ENCODE data around the gene ARMC7. TPM values are rescaled to one million over a fixed set of nuclear protein-coding genes. Genes with fewer than 3 reads are reported as not detected.
"Not testable (repeated sequence)": the region's sequence is repeated elsewhere in the genome, so short reads cannot be mapped to it uniquely, and the experiment has no call there.

Gene ARMC7
- total RNA-seq, 4 donors from 2014 or later, result 0.29 to 9.2 (median 2.0) TPM

DNA sequence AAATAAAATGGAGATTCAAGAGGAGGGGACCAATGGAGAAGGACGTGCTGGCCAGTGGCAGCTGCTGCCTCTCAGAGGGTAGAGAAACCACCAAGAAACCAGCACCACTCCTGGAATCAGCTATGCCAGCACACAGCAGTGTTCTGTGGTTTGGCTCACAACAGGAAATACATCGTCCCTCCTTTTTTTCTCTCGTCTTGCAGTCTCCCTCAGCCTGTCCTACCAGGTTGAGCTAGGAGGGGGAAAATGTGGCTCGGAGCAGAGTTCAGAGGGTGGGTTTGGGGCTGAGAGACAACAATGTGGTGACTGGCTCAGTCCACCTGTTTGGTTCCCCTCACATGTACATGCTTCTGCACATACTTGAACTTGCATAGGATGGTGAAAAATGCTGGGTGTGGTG is 41.9 kb upstream of the ARMC7 start:
- H3K4me1 ChIP-seq, result no peaks in the 10 kb centered on the region
- no peak for TF ChIP-seq POLR2A (IDR thresholded peaks at IDR 0.05)
- TF ChIP-seq, protein P1, sequence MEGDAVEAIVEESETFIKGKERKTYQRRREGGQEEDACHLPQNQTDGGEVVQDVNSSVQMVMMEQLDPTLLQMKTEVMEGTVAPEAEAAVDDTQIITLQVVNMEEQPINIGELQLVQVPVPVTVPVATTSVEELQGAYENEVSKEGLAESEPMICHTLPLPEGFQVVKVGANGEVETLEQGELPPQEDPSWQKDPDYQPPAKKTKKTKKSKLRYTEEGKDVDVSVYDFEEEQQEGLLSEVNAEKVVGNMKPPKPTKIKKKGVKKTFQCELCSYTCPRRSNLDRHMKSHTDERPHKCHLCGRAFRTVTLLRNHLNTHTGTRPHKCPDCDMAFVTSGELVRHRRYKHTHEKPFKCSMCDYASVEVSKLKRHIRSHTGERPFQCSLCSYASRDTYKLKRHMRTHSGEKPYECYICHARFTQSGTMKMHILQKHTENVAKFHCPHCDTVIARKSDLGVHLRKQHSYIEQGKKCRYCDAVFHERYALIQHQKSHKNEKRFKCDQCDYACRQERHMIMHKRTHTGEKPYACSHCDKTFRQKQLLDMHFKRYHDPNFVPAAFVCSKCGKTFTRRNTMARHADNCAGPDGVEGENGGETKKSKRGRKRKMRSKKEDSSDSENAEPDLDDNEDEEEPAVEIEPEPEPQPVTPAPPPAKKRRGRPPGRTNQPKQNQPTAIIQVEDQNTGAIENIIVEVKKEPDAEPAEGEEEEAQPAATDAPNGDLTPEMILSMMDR (IDR thresholded peaks at IDR 0.05), result no peak
- H3K4me3 ChIP-seq, result no peak overlapping the region
- no peak for DNase-seq
- H3K9me3 ChIP-seq, result no peaks in the 10 kb centered on the region
- H3K27ac ChIP-seq, result no peak overlapping the region
- H3K36me3 ChIP-seq, result no peaks in the 10 kb centered on the region
- no peaks in the 10 kb centered on the region for H3K27me3 ChIP-seq
- intact Hi-C loops (cut with DNase I; ENCODE audit: low total_unique reads), result no loop called here

DNA sequence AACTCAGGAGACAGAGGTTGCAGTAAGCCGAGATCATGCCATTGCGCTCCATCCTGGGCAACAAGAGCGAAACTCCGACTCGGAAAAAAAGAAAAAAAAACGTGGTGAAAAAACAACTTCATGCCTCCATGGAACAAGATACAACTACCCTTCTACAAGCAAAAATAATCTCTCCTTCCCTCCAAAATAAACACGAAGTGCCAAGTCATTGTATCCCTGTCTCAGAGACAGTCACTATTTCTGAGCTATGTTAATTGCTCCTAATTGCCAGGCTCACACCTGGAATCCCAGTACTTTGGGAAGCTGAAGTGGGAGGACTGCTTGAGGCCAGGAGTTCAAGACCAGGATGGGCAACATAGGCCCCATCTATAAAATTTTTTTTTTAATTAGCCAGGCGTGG is 41.0 kb upstream of the ARMC7 start:
- Histone ChIP-seq H3K27ac (no peak overlapping the region), H3K36me3 (no peaks in the 10 kb centered on the region), H3K4me1 (no peaks in the 10 kb centered on the region), H3K9me3 (no peaks in the 10 kb centered on the region), H3K4me3 (no peak overlapping the region), H3K27me3 (no peaks in the 10 kb centered on the region)
- no peak for DNase-seq
- intact Hi-C loops (cut with DNase I; ENCODE audit: low total_unique reads), result no loop called here
- no peak for TF ChIP-seq POLR2A (IDR thresholded peaks at IDR 0.05)
- TF ChIP-seq, protein P1 (IDR thresholded peaks at IDR 0.05), result no peak

DNA sequence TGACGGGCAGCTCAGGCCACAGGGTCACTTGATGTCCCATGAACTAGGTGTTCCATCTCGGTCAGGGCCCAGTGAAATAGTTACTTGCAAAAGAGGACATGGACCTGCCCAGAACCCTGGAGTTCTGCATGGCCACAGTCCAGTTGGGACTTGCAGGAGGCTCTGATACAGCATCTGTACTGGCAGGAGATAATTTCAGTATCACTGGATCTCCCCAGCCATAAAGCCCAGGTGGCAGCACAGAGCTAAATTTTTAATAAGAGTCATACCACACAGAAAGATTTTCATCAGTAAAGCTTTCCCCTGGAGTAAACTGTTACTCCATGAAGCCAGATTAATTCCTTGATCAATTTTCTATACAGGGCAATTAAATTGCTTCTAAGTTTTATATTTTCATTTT is 40.0 kb upstream of the ARMC7 start:
- no peak for DNase-seq
- no peaks in the 10 kb centered on the region for H3K27me3 ChIP-seq
- intact Hi-C loops (cut with DNase I; ENCODE audit: low total_unique reads), result no loop called here
- no peak overlapping the region for H3K27ac ChIP-seq
- no peaks in the 10 kb centered on the region for H3K36me3 ChIP-seq
- no peaks in the 10 kb centered on the region for H3K4me1 ChIP-seq
- no peak for TF ChIP-seq POLR2A (IDR thresholded peaks at IDR 0.05)
- TF ChIP-seq, protein P1 (IDR thresholded peaks at IDR 0.05), result peak in 1 of 4 experiments; percentile 11
- no peaks in the 10 kb centered on the region for H3K9me3 ChIP-seq
- no peak overlapping the region for H3K4me3 ChIP-seq

DNA sequence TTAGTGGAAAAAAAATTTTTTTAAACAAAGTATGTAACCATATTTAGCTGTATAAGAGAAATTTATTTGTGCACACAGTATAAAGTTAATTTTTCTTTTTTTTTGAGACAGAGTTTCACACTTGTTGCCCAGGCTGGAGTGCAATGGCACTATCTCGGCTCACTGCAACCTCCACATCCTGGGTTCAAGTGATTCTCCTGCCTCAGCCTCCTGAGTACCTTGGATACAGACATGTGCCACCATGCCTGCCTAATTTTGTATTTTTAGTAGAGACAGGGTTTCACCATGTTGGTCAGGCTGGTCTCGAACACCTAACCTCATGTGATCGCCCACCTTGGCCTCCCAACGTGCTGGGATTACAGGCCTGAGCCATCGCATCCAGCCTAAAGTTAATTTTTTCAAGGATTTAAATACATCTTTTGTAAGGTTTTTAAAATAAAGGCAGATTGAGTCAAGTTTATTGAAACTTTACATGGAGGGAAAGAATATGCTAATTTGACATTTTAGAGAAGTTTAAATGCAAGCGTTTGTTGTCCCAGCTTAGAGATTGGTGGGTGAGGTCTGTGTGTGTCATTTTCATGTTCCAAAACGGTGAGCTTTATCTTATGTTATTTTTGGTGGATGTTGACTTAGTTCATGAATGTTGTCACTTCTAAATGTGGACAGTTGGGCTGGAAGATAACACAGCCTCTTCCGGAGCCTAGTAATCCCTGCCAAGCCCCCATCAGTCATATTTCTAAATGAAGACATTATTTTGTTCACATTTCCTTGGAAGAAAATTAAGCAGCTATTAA is 38.1 kb upstream of the ARMC7 start:
- DNase-seq; H3K4me3 ChIP-seq; H3K27me3 ChIP-seq; intact Hi-C loops (cut with DNase I; ENCODE audit: low total_unique reads); H3K4me1 ChIP-seq; H3K9me3 ChIP-seq; H3K27ac ChIP-seq; H3K36me3 ChIP-seq: not testable (repeated sequence)

DNA sequence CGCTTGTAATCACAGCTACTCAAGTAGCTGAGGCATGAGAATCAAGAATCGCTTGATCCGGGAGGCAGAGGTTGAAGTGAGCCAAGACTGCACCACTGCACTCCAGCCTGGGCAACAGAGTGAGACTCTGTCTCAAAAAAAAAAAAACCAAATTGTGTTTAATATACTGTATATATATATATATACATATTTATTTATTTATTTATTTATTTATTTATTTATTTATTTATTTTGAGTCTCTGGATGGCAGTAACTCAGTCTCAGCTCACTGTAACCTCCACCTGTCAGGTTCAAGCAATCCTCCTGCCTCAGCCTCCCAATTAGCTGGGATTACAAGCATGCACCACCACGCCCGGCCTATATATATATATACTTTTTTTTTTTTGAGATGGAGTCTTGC is 36.9 kb upstream of the ARMC7 start:
- H3K27ac ChIP-seq; H3K9me3 ChIP-seq; H3K27me3 ChIP-seq; intact Hi-C loops (cut with DNase I; ENCODE audit: low total_unique reads); H3K4me3 ChIP-seq; DNase-seq; H3K36me3 ChIP-seq; H3K4me1 ChIP-seq: not testable (repeated sequence)

DNA sequence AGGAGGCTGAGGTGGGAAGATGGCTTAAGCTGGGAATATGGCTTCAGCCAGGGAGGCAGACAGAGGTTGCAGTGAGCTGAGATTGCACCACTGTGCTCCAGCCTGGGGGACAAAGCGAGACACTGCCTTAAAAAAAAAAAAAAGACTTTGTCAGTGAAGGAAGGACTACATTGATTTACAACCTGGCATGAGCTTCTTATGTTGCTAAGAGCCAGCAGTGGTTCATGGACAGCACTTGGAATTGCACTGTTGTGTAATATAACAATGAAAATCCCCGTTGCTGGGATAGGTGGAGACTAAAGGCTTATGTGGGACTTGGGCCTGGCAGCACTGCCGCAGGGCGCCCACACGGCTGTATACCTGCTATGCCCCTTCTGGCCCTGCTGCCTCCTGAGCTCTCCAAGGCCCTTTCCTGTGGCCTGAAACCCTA is 36.1 kb upstream of the ARMC7 start:
- intact Hi-C loops (cut with DNase I; ENCODE audit: low total_unique reads), result no loop called here
- peak in 1 of 2 donors; percentile 4 for TF ChIP-seq POLR2A (IDR thresholded peaks at IDR 0.05)
- TF ChIP-seq, protein P1 (IDR thresholded peaks at IDR 0.05), result no peak

More for the DNA sequence above, 36.1 kb upstream of the ARMC7 start:
- Histone ChIP-seq H3K27ac (peak overlapping the region in 1 of 2 donors; percentile 26), H3K4me1 (peaks cover 0 to 5% of the 10 kb centered on the region in 2 donors), H3K4me3 (no peak overlapping the region), H3K9me3 (no peaks in the 10 kb centered on the region), H3K36me3 (no peaks in the 10 kb centered on the region), H3K27me3 (no peaks in the 10 kb centered on the region)
- DNase-seq, result peak in 1 of 2 donors; percentile 45

Measured in uterus (tissue), 4 donors.